Subcutaneous adipose tissue (tissue), 4 donors: ENCODE measurements around the gene LGI4. TPM values are rescaled to one million over a fixed set of nuclear protein-coding genes. Genes with fewer than 3 reads are reported as not detected.

Source experiments
- CTCF ChIP-seq: fragments of 450-650 bp; IDR thresholded peaks from one replicate; pipeline ENCODE4 v1.5.1; 2016; ENCODE audit warnings: low read depth, mild to moderate bottlenecking, control low read depth, antibody characterized with exemption, moderate library complexity
- total RNA-seq, 4 donors: library from RNA; depleted of rRNA; stranded (reverse); fragments of >200 nt; gene quantifications; one replicate each; pipeline ENCODE4 v1.1.0, GENCODE V29; 2016

Gene LGI4
- total RNA-seq, 4 donors from 2014 or later = 11.6 to 34.1 (median 21.3) TPM

DNA sequence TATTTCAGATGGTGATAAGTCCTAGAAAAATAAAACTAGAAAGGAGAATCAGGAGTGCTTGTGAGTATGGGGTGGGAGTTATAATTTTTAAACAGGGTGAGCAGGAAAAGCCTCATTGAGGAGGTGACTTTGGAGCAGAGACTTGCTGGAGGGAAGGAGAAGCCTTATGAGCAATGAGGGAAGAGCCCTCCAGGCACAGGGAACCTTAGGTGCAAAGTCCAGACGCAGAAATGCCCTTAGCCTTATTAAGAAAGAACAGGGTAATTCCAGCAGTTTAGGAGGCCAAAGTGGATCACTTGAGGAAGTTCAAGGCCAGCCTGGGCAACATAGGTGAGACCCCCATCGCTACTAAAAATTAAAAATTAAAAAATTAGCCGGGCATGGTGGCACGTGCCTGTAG lies 40.2 kb downstream of the LGI4 start:
- TF ChIP-seq CTCF = no peak

DNA sequence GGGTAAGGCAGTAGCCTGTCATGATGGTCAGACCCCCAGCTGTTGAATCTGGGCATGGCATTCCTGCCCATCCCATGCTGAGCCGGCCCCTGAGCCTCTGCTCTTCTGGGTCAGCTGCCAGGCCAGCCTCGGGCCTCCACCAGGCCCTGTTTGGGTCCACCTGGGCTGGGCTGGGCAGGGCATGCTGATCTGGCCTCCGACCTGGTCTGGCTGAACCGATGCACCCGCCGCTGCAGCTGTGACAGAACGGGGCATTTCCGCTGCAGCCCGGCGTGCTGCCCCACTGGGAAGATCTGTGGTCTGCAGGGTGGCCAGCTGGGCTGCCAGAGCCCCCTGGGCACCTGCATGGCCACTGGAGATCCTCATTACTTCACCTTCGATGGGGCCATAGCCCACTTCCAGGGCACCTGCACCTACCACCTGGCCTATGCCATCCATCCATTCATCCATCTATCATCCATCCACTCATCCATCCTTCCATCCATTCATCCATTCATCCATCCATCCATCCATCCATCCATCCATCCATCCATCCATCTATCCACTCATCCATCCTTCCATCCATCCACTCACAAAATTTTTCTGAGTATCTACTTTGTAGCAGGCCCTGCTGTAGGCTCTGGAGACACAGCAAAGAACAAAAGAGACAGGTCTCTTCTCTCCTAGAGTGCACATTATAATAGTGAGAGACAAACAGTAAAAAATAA lies 40.8 kb downstream of the LGI4 start:
- no peak for TF ChIP-seq CTCF

GRCh38 chr19:35093430-35093829 lies 41.4 kb downstream of the LGI4 start:
- TF ChIP-seq CTCF = no peak

- TF ChIP-seq CTCF = no peak
Measured at GRCh38 chr19:35090506-35091214, 44.2 kb downstream of the LGI4 start.

DNA sequence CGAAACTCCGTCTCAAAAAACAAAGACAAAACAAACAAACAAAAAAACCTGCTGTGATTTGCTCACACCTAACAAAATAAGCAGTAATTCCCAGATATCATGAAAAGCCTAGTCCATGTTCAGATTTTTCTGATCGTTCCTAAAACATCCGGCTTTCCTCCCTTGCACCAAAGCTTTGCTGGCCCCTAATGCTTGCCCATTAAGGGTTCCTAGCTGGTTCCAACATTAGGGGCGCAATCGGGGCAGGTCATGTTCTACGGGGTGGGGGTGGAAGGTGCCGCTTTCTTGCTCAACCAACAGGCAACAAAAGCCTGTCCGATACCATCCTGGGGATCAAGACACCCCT lies 44.7 kb downstream of the LGI4 start:
- no peak for TF ChIP-seq CTCF

GRCh38 chr19:35089554-35089953 lies 45.3 kb downstream of the LGI4 start:
- no peak for TF ChIP-seq CTCF

DNA sequence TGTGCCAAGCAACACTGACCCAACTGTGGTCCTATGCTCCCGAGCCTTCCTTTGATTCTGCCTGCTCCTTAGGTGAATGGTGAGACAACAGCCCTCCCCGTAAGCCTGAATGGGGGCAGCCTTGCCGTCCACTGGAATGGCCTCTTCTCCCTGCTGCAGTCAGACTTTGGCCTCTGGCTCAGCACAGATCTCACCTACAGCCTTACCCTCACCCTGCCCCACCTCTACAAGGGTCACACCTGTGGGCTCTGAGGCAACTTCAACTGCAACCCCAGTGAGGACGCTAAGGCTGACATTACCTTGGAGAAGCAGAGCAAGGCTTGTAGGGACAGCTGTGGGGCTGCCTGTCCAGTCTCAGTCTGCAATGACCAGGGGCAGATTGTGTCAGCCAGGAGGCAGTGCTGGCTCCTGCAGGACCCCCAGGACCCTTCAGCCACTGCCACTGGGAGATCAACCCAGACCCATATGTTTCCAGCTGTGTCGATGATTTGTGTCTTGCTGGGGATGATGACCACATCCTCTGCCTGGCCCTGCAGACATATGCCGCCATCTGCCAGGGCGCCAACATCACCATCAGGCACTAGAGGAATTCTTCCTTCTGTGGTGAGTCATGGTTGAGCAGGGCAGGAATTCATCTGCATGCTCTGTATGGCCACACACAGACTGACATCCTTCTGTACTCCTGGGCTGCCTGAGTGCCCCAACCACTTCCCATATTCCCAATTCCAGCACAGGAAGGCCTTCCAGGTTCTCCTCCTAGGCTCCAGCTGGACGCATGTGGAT lies 46.5 kb downstream of the LGI4 start:
- TF ChIP-seq CTCF = no peak
